ENCODE measurements around the gene MRPL9. TPM values are rescaled to one million over a fixed set of nuclear protein-coding genes. Genes with fewer than 3 reads are reported as not detected.

MRPL9 gene
- total RNA-seq, 1 experiment from 2014 or later: 80.9 TPM

- 0 out of 2 replicates have a peak, but pooled peaks cover 7% of the 10 kb centered on the region for H3K79me2 ChIP-seq (ENCODE audit: low read depth)
- no peak overlapping the region for H3K27ac ChIP-seq
- H3K27me3 ChIP-seq (ENCODE audit: insufficient read depth, low read depth): no peaks in the 10 kb centered on the region
- no peak for DNase-seq
- POLR2A ChIA-PET (ENCODE audit: unreplicated experiment): no interaction called here
- peaks cover 8% of the 10 kb centered on the region for H3K4me1 ChIP-seq (replicated peaks; ENCODE audit: insufficient read depth)
- H3K9me2 ChIP-seq (ENCODE audit: insufficient read depth): no peaks in the 10 kb centered on the region
- no peak overlapping the region for H3K4me3 ChIP-seq
- BruUV-seq (replicated peaks): no TSS peak
- no peaks in the 10 kb centered on the region for H4K20me1 ChIP-seq (ENCODE audit: insufficient read depth)
- 0 out of 2 replicates have a peak, but pooled peaks cover 10% of the 10 kb centered on the region for H3K36me3 ChIP-seq (ENCODE audit: low read depth)
- CTCF ChIA-PET: no interaction called here
- H3K4me2 ChIP-seq: no peak overlapping the region
- H3K9me3 ChIP-seq (ENCODE audit: insufficient read depth, low read depth): no peaks in the 10 kb centered on the region
- H3F3A ChIP-seq (ENCODE audit: insufficient read depth, low read depth): peaks cover 16% of the 10 kb centered on the region; the same call in 1 of the 2 replicates
- H2AFZ ChIP-seq: no peak overlapping the region
- intact Hi-C loops (cut with micrococcal nuclease; ENCODE audit: unreplicated experiment): no loop called here
- TF ChIP-seq CTCF (conservative IDR thresholded peaks at IDR 0.05): no peak
- TF ChIP-seq EZH2 (IDR thresholded peaks at IDR 0.05; ENCODE audit: low read depth): no peak
These were observed 4.1 kb downstream of the MRPL9 start for GRCh38 chr1:151759241-151759640.

GRCh38 chr1:151756291-151756690 is 7.0 kb downstream of the MRPL9 start:
- ChIA-PET POLR2A (ENCODE audit: unreplicated experiment) (no interaction called here), CTCF (no interaction called here)
- DNase-seq: no peak
- Histone ChIP-seq H3K36me3 (ENCODE audit: low read depth) (0 out of 2 replicates have a peak, but pooled peaks cover 5% of the 10 kb centered on the region), H3K79me2 (ENCODE audit: low read depth) (no peaks in the 10 kb centered on the region), H3K4me3 (no peak overlapping the region), H3K9me3 (ENCODE audit: insufficient read depth, low read depth) (no peaks in the 10 kb centered on the region), H3K27ac (no peak overlapping the region), H4K20me1 (ENCODE audit: insufficient read depth) (no peaks in the 10 kb centered on the region), H3K4me2 (no peak overlapping the region), H3K9me2 (ENCODE audit: insufficient read depth) (no peaks in the 10 kb centered on the region; the same call in 1 of the 2 replicates), H3K27me3 (ENCODE audit: insufficient read depth, low read depth) (no peaks in the 10 kb centered on the region), H2AFZ (no peak overlapping the region), H3K4me1 (replicated peaks; ENCODE audit: insufficient read depth) (no peaks in the 10 kb centered on the region), H3F3A (ENCODE audit: insufficient read depth, low read depth) (peaks cover 4% of the 10 kb centered on the region; the same call in 1 of the 2 replicates)
- no TSS peak for BruUV-seq (replicated peaks)
- TF ChIP-seq CTCF (conservative IDR thresholded peaks at IDR 0.05): no peak
- no peak for TF ChIP-seq EZH2 (IDR thresholded peaks at IDR 0.05; ENCODE audit: low read depth)
- intact Hi-C loops (cut with micrococcal nuclease; ENCODE audit: unreplicated experiment): no loop called here

GRCh38 chr1:151741516-151741915 is 21.8 kb downstream of the MRPL9 start:
- H3K4me2 ChIP-seq: no peak overlapping the region
- H3K79me2 ChIP-seq (ENCODE audit: low read depth): no peaks in the 10 kb centered on the region
- ChIA-PET CTCF (no interaction called here), POLR2A (ENCODE audit: unreplicated experiment) (no interaction called here)
- H3K27me3 ChIP-seq (ENCODE audit: insufficient read depth, low read depth): no peaks in the 10 kb centered on the region
- TF ChIP-seq CTCF (conservative IDR thresholded peaks at IDR 0.05) (no peak), EZH2 (IDR thresholded peaks at IDR 0.05; ENCODE audit: low read depth) (no peak)
- H3K9me3 ChIP-seq (ENCODE audit: insufficient read depth, low read depth): peaks cover 5% of the 10 kb centered on the region; the same call in 1 of the 2 replicates
- BruUV-seq (replicated peaks): no TSS peak
- no peak overlapping the region for H3K4me3 ChIP-seq
- H4K20me1 ChIP-seq (ENCODE audit: insufficient read depth): no peaks in the 10 kb centered on the region
- DNase-seq: no peak
- peaks cover 12% of the 10 kb centered on the region for H3K4me1 ChIP-seq (replicated peaks; ENCODE audit: insufficient read depth)
- no peak overlapping the region for H3K27ac ChIP-seq
- no peak overlapping the region for H2AFZ ChIP-seq
- H3F3A ChIP-seq (ENCODE audit: insufficient read depth, low read depth): no peaks in the 10 kb centered on the region; the same call in 1 of the 2 replicates
- no peaks in the 10 kb centered on the region for H3K9me2 ChIP-seq (ENCODE audit: insufficient read depth)
- intact Hi-C loops (cut with micrococcal nuclease; ENCODE audit: unreplicated experiment): no loop called here
- no peaks in the 10 kb centered on the region for H3K36me3 ChIP-seq (ENCODE audit: low read depth)

All from PC-9 (cell line).